ENCODE measurements around the gene UST.
A peak's percentile ranks its signal among the peaks of the same experiment; 100 is the strongest.

Gene UST

DNA sequence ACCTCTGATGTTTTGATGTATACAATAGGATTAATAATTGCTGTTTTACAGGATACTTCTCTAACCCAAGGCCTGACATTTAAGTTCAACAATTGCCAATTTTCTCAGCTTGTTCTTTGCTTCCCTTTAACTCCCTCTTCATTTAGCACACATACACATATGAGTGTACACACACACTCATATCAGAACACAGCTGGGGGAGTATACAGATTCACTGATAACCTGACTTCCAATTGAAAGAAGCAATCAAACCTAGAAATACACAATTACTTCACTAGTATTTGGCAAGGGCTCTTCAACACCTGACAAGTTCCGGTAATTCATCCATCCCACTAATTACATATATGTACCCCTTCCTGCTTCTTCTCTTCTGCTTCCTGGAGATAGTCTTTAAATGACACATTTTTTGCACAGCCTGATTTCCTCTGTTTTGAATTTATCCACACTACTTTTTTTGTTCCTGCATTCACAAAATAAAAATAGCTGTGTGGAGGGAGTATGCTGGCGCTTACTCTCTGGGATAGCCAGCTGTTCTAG, 11.2 kb downstream of the UST start:
- H3K36me3 ChIP-seq (ENCODE audit: control insufficient read depth, insufficient read depth, low read length): no peaks in the 10 kb centered on the region
- no peak overlapping the region for H2BK120ac ChIP-seq (ENCODE audit: low read depth, low read length)
- no peak overlapping the region for H3K4ac ChIP-seq (ENCODE audit: low read depth, low read length)
- H3K79me2 ChIP-seq (ENCODE audit: control insufficient read depth, insufficient read depth, low read length): peaks cover 50% of the 10 kb centered on the region
- no peak overlapping the region for H3K4me3 ChIP-seq (ENCODE audit: low read length)
- no peak overlapping the region for H3K27ac ChIP-seq (ENCODE audit: low read depth, low read length)
- H3K4me1 ChIP-seq (ENCODE audit: control insufficient read depth, low read depth, low read length): peaks cover 9% of the 10 kb centered on the region
- H3K79me1 ChIP-seq (ENCODE audit: low read length): peaks cover 10% of the 10 kb centered on the region
- no peak overlapping the region for H3K56ac ChIP-seq (ENCODE audit: low read length)
- no peak overlapping the region for H3K23ac ChIP-seq (ENCODE audit: low read length)
- no peak overlapping the region for H3K4me2 ChIP-seq (ENCODE audit: low read length)
- DNase-seq: no peak
- H2AK5ac ChIP-seq (ENCODE audit: low read length): no peak overlapping the region
- no CpG with 5 or more reads among the region's 2 CpGs for WGBS (ENCODE audit: extremely low coverage, insufficient coverage, low lambda C conversion rate)
- H3K9ac ChIP-seq (ENCODE audit: low read length): no peak overlapping the region
- H4K8ac ChIP-seq (ENCODE audit: low read depth, low read length): no peak overlapping the region
- no peaks in the 10 kb centered on the region for H3K27me3 ChIP-seq (ENCODE audit: insufficient read depth, low read length, poor library complexity)
- H3K18ac ChIP-seq (ENCODE audit: low read length): no peak overlapping the region
- H2BK5ac ChIP-seq (ENCODE audit: low read length): no peak overlapping the region
- no peak overlapping the region for H4K5ac ChIP-seq (ENCODE audit: low read length)
- no peak overlapping the region for H2BK15ac ChIP-seq (replicated peaks; ENCODE audit: low read depth)

DNA sequence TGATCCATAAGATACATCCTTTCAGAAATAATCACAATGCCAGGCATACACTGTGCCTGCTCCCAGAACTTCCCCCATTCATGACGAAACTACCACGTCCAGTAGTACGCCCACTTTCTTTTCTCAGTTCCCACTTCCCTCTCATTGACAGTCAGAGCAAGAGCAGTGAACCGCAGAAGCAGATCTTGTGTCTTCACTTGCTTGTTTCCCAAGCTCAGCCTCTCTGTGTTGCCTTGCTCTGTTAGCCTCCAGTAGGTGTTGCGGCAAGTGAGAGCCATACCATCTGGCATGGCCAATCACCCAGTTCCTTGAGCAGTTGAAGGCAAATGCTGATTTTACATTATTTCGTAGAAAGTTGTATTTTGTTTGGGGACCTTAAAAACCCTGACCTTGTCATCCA, 11.7 kb downstream of the UST start:
- Histone ChIP-seq H3K27ac (ENCODE audit: low read depth, low read length) (no peak overlapping the region), H3K18ac (ENCODE audit: low read length) (no peak overlapping the region), H2BK5ac (ENCODE audit: low read length) (no peak overlapping the region), H4K5ac (ENCODE audit: low read length) (no peak overlapping the region), H3K79me2 (ENCODE audit: control insufficient read depth, insufficient read depth, low read length) (peaks cover 48% of the 10 kb centered on the region), H3K4me1 (ENCODE audit: control insufficient read depth, low read depth, low read length) (peaks cover 9% of the 10 kb centered on the region), H3K4me3 (ENCODE audit: low read length) (no peak overlapping the region), H3K36me3 (ENCODE audit: control insufficient read depth, insufficient read depth, low read length) (no peaks in the 10 kb centered on the region), H3K4ac (ENCODE audit: low read depth, low read length) (no peak overlapping the region), H3K27me3 (ENCODE audit: insufficient read depth, low read length, poor library complexity) (no peaks in the 10 kb centered on the region), H3K23ac (ENCODE audit: low read length) (no peak overlapping the region), H2BK120ac (ENCODE audit: low read depth, low read length) (no peak overlapping the region), H2BK15ac (replicated peaks; ENCODE audit: low read depth) (no peak overlapping the region), H3K4me2 (ENCODE audit: low read length) (no peak overlapping the region), H4K8ac (ENCODE audit: low read depth, low read length) (no peak overlapping the region), H3K79me1 (ENCODE audit: low read length) (peaks cover 9% of the 10 kb centered on the region), H2AK5ac (ENCODE audit: low read length) (no peak overlapping the region), H3K9ac (ENCODE audit: low read length) (no peak overlapping the region), H3K56ac (ENCODE audit: low read length) (no peak overlapping the region)
- WGBS (ENCODE audit: extremely low coverage, insufficient coverage, low lambda C conversion rate): no CpG with 5 or more reads among the region's 6 CpGs
- no peak for DNase-seq

DNA sequence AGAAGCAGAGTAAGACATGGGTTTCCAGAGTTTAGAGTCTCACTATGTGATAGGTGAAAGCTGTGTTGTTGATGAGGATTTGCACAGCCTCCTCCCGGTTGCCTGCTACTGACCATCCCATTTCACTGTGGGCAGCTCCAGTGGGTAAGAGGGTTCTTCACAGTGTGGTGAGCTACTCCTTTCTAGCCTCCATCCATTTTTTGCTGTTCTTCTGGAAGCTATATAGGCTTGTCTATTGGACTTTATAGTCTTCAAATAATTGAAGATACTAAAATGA, 13.4 kb downstream of the UST start:
- no peak for DNase-seq
- Histone ChIP-seq H4K8ac (ENCODE audit: low read depth, low read length) (no peak overlapping the region), H4K5ac (ENCODE audit: low read length) (no peak overlapping the region), H3K4me1 (ENCODE audit: control insufficient read depth, low read depth, low read length) (peaks cover 9% of the 10 kb centered on the region), H3K9ac (ENCODE audit: low read length) (no peak overlapping the region), H2AK5ac (ENCODE audit: low read length) (no peak overlapping the region), H3K79me1 (ENCODE audit: low read length) (peaks cover 8% of the 10 kb centered on the region), H3K4me3 (ENCODE audit: low read length) (no peak overlapping the region), H3K27ac (ENCODE audit: low read depth, low read length) (no peak overlapping the region), H3K4me2 (ENCODE audit: low read length) (no peak overlapping the region), H3K23ac (ENCODE audit: low read length) (no peak overlapping the region), H3K4ac (ENCODE audit: low read depth, low read length) (no peak overlapping the region), H3K56ac (ENCODE audit: low read length) (no peak overlapping the region), H2BK120ac (ENCODE audit: low read depth, low read length) (no peak overlapping the region), H2BK5ac (ENCODE audit: low read length) (no peak overlapping the region), H3K27me3 (ENCODE audit: insufficient read depth, low read length, poor library complexity) (no peaks in the 10 kb centered on the region), H2BK15ac (replicated peaks; ENCODE audit: low read depth) (no peak overlapping the region), H3K18ac (ENCODE audit: low read length) (no peak overlapping the region), H3K79me2 (ENCODE audit: control insufficient read depth, insufficient read depth, low read length) (peaks cover 48% of the 10 kb centered on the region), H3K36me3 (ENCODE audit: control insufficient read depth, insufficient read depth, low read length) (no peaks in the 10 kb centered on the region)
- no CpG with 5 or more reads among the region's 1 CpG for WGBS (ENCODE audit: extremely low coverage, insufficient coverage, low lambda C conversion rate)

GRCh38 chr6:148760568-148761526, 14.0 kb downstream of the UST start:
- no peak overlapping the region for H4K5ac ChIP-seq (ENCODE audit: low read length)
- H3K27me3 ChIP-seq (ENCODE audit: insufficient read depth, low read length, poor library complexity): no peaks in the 10 kb centered on the region
- no peak overlapping the region for H2AK5ac ChIP-seq (ENCODE audit: low read length)
- no CpG with 5 or more reads among the region's 14 CpGs for WGBS (ENCODE audit: extremely low coverage, insufficient coverage, low lambda C conversion rate)
- H3K79me1 ChIP-seq (ENCODE audit: low read length): peaks cover 8% of the 10 kb centered on the region
- H3K23ac ChIP-seq (ENCODE audit: low read length): no peak overlapping the region
- no peak overlapping the region for H3K27ac ChIP-seq (ENCODE audit: low read depth, low read length)
- H3K4me1 ChIP-seq (ENCODE audit: control insufficient read depth, low read depth, low read length): peaks cover 9% of the 10 kb centered on the region
- H4K8ac ChIP-seq (ENCODE audit: low read depth, low read length): no peak overlapping the region
- no peak overlapping the region for H3K4me2 ChIP-seq (ENCODE audit: low read length)
- H3K56ac ChIP-seq (ENCODE audit: low read length): peak overlapping the region; percentile 50
- no peaks in the 10 kb centered on the region for H3K36me3 ChIP-seq (ENCODE audit: control insufficient read depth, insufficient read depth, low read length)
- no peak overlapping the region for H3K4ac ChIP-seq (ENCODE audit: low read depth, low read length)
- peak overlapping the region; percentile 28 for H3K9ac ChIP-seq (ENCODE audit: low read length)
- H3K18ac ChIP-seq (ENCODE audit: low read length): no peak overlapping the region
- H2BK120ac ChIP-seq (ENCODE audit: low read depth, low read length): no peak overlapping the region
- H3K79me2 ChIP-seq (ENCODE audit: control insufficient read depth, insufficient read depth, low read length): peaks cover 50% of the 10 kb centered on the region
- peak; percentile 83 for DNase-seq
- no peak overlapping the region for H3K4me3 ChIP-seq (ENCODE audit: low read length)
- no peak overlapping the region for H2BK15ac ChIP-seq (replicated peaks; ENCODE audit: low read depth)
- no peak overlapping the region for H2BK5ac ChIP-seq (ENCODE audit: low read length)

DNA sequence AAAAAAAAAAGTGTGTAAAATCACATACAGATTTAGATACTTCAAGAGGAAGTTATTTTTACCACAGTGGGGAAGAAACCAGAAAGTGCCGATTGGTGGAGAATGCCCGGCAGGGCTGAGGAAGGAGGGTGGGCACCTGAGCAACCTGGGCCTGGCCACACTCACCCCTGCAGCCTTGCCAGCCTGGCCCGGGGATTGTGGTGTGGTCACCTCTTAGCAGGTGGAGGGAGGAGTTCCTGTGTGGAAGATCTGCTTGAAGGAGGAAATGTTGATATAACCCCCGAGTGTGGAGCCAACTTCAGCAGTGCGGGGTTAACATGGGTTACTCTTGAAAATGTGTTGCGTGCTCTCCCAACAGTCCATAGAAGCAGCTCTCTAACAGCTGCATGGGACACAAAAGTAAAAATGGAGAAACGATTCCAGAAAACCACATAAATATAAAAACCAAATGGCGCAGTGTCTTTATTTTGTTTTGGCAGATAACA, 14.7 kb downstream of the UST start:
- Histone ChIP-seq H4K5ac (ENCODE audit: low read length) (no peak overlapping the region), H3K79me1 (ENCODE audit: low read length) (peaks cover 13% of the 10 kb centered on the region), H3K56ac (ENCODE audit: low read length) (no peak overlapping the region), H2BK120ac (ENCODE audit: low read depth, low read length) (no peak overlapping the region), H2BK5ac (ENCODE audit: low read length) (no peak overlapping the region), H3K27ac (ENCODE audit: low read depth, low read length) (no peak overlapping the region), H3K4ac (ENCODE audit: low read depth, low read length) (no peak overlapping the region), H4K8ac (ENCODE audit: low read depth, low read length) (no peak overlapping the region), H3K23ac (ENCODE audit: low read length) (peak overlapping the region; percentile 50), H3K27me3 (ENCODE audit: insufficient read depth, low read length, poor library complexity) (no peaks in the 10 kb centered on the region), H3K4me1 (ENCODE audit: control insufficient read depth, low read depth, low read length) (peaks cover 9% of the 10 kb centered on the region), H3K9ac (ENCODE audit: low read length) (no peak overlapping the region), H3K18ac (ENCODE audit: low read length) (no peak overlapping the region), H3K4me3 (ENCODE audit: low read length) (no peak overlapping the region), H3K4me2 (ENCODE audit: low read length) (no peak overlapping the region), H3K79me2 (ENCODE audit: control insufficient read depth, insufficient read depth, low read length) (peaks cover 52% of the 10 kb centered on the region), H2BK15ac (replicated peaks; ENCODE audit: low read depth) (no peak overlapping the region), H2AK5ac (ENCODE audit: low read length) (no peak overlapping the region), H3K36me3 (ENCODE audit: control insufficient read depth, insufficient read depth, low read length) (no peaks in the 10 kb centered on the region)
- WGBS (ENCODE audit: extremely low coverage, insufficient coverage, low lambda C conversion rate): no CpG with 5 or more reads among the region's 8 CpGs
- DNase-seq: no peak

All from mesendoderm (in vitro differentiated cells).